HG03060 (cell line): ENCODE measurements around the gene LRRIQ3.
"Not testable (repeated sequence)": the region's sequence is repeated elsewhere in the genome, so short reads cannot be mapped to it uniquely, and the experiment has no call there.

Experiments
- ATAC-seq: cut with Tn5 transposase; IDR thresholded peaks from one replicate; pipeline ENCODE4 v1.9.1; 2021; ENCODE audit warnings: low read depth, moderate number of reproducible peaks; ENCODE audit not compliant: unreplicated experiment

The LRRIQ3 gene

GRCh38 chr1:74117370-74117769 lies 80.6 kb downstream of the LRRIQ3 start:
- ATAC-seq, result not testable (repeated sequence)

GRCh38 chr1:74113333-74113732 lies 84.6 kb downstream of the LRRIQ3 start:
- ATAC-seq, result no peak

GRCh38 chr1:74107394-74107793 lies 90.6 kb downstream of the LRRIQ3 start:
- ATAC-seq, result no peak

GRCh38 chr1:74091371-74091770 lies 106.6 kb downstream of the LRRIQ3 start:
- no peak for ATAC-seq

- ATAC-seq, result no peak
Observed at GRCh38 chr1:74083128-74083527, 114.8 kb downstream of the LRRIQ3 start.

GRCh38 chr1:74065081-74065480 lies 132.9 kb downstream of the LRRIQ3 start:
- no peak for ATAC-seq

GRCh38 chr1:74057719-74058118 lies 140.3 kb downstream of the LRRIQ3 start:
- no peak for ATAC-seq

GRCh38 chr1:74053407-74053806 lies 144.6 kb downstream of the LRRIQ3 start:
- no peak for ATAC-seq

GRCh38 chr1:74050386-74050785 lies 147.6 kb downstream of the LRRIQ3 start:
- no peak for ATAC-seq

GRCh38 chr1:74038042-74038441 lies 159.9 kb downstream of the LRRIQ3 start:
- no peak for ATAC-seq

- ATAC-seq, result no peak
Observed at GRCh38 chr1:74012583-74012982, 185.4 kb downstream of the LRRIQ3 start.

- ATAC-seq, result no peak
Observed at GRCh38 chr1:74011736-74012135, 186.2 kb downstream of the LRRIQ3 start.

- no peak for ATAC-seq
Observed at GRCh38 chr1:74010206-74010605, 187.8 kb downstream of the LRRIQ3 start.

- no peak for ATAC-seq
Observed at GRCh38 chr1:74005533-74005932, 192.4 kb downstream of the LRRIQ3 start.

- no peak for ATAC-seq
Observed at GRCh38 chr1:74003806-74004205, 194.2 kb downstream of the LRRIQ3 start.

GRCh38 chr1:73998348-73998959 lies 199.5 kb downstream of the LRRIQ3 start:
- no peak for ATAC-seq

GRCh38 chr1:73980324-73981040 lies 217.5 kb downstream of the LRRIQ3 start:
- ATAC-seq, result no peak

- ATAC-seq, result no peak
Observed at GRCh38 chr1:73979684-73980083, 218.3 kb downstream of the LRRIQ3 start.

GRCh38 chr1:73978964-73979363 lies 219.0 kb downstream of the LRRIQ3 start:
- no peak for ATAC-seq
